SK-N-SH treated with all-trans-retinoic acid at 6 μM for 48 hours (cell line): ENCODE measurements around the gene MARCHF4.

ENCODE experiments used
- ATAC-seq: fragments of 200-7000 bp; cut with Tn5 transposase; 3 replicates; pipeline ENCODE4 v1.9.1; 2020; ENCODE audit warnings: mild to moderate bottlenecking, moderate library complexity
- ARNTL ChIP-seq: fragments of 450-650 bp; formaldehyde crosslinking; IDR thresholded peaks from 2 replicates; pipeline ENCODE4 v1.5.0; 2020; ENCODE audit warnings: low read depth, mild to moderate bottlenecking, moderate library complexity, borderline replicate concordance
- BACH2 ChIP-seq: fragments of 250-450 bp; sonication (Bioruptor Pico); IDR thresholded peaks from 2 replicates; pipeline ENCODE4 v1.9.0; 2021; ENCODE audit warnings: mild to moderate bottlenecking, borderline replicate concordance
- CREB5 ChIP-seq: fragments of 250-450 bp; sonication (Bioruptor Pico); IDR thresholded peaks from 2 replicates; pipeline ENCODE4 v1.5.1; 2020; ENCODE audit warnings: low read depth, mild to moderate bottlenecking, moderate library complexity
- CSDC2 ChIP-seq: fragments of 250-450 bp; sonication (Bioruptor Pico); IDR thresholded peaks from 2 replicates; pipeline ENCODE4 v1.5.0; 2020; ENCODE audit warnings: mild to moderate bottlenecking, moderate library complexity
- CSRNP3 ChIP-seq: fragments of 250-450 bp; sonication (Bioruptor Pico); IDR thresholded peaks from 2 replicates; pipeline ENCODE4 v1.5.1; 2021; ENCODE audit warnings: mild to moderate bottlenecking, moderate library complexity
- ESRRG ChIP-seq: fragments of 250-450 bp; sonication (Bioruptor Pico); IDR thresholded peaks from 2 replicates; pipeline ENCODE4 v1.6.1; 2021; ENCODE audit warnings: mild to moderate bottlenecking
- GLIS3 ChIP-seq: fragments of 250-450 bp; sonication (Bioruptor Pico); IDR thresholded peaks from 2 replicates; pipeline ENCODE4 v1.5.0; 2020; ENCODE audit warnings: mild to moderate bottlenecking, moderate library complexity
- ISL1 ChIP-seq: fragments of 250-450 bp; sonication (Bioruptor Pico); IDR thresholded peaks from 2 replicates; pipeline ENCODE4 v2.1.2; 2022; ENCODE audit warnings: mild to moderate bottlenecking, moderate library complexity
- OSR1 ChIP-seq: fragments of 250-450 bp; sonication (Bioruptor Pico); IDR thresholded peaks from 2 replicates; pipeline ENCODE4 v1.8.0; 2022; ENCODE audit warnings: moderate library complexity, mild to moderate bottlenecking, inconsistent platforms
- PATZ1 ChIP-seq: fragments of 250-450 bp; sonication (Bioruptor Pico); IDR thresholded peaks from 2 replicates; pipeline ENCODE4 v1.8.0; 2020; ENCODE audit warnings: mild to moderate bottlenecking, moderate library complexity, borderline replicate concordance
- PPARA ChIP-seq: fragments of 250-450 bp; sonication (Bioruptor Pico); IDR thresholded peaks from 2 replicates; pipeline ENCODE4 v1.5.0; 2020; ENCODE audit warnings: mild to moderate bottlenecking, borderline replicate concordance
- RARB ChIP-seq: fragments of 250-450 bp; sonication (Bioruptor Pico); IDR thresholded peaks from 2 replicates; pipeline ENCODE4 v1.8.0; 2021; ENCODE audit warnings: mild to moderate bottlenecking, moderate library complexity
- SNAI2 ChIP-seq: fragments of 250-450 bp; sonication (Bioruptor Pico); IDR thresholded peaks from 2 replicates; pipeline ENCODE4 v1.5.0; 2020; ENCODE audit warnings: mild to moderate bottlenecking, moderate library complexity
- TCF4 ChIP-seq: fragments of 250-450 bp; sonication (Bioruptor Pico); IDR thresholded peaks from 2 replicates; pipeline ENCODE4 v1.8.0; 2021; ENCODE audit warnings: mild to moderate bottlenecking, moderate library complexity, borderline replicate concordance
- TOX ChIP-seq: fragments of 250-450 bp; sonication (Bioruptor Pico); IDR thresholded peaks from 2 replicates; pipeline ENCODE4 v1.8.0; 2021; ENCODE audit warnings: mild to moderate bottlenecking, moderate library complexity, borderline replicate concordance
- TSHZ2 ChIP-seq: fragments of 250-450 bp; sonication (Bioruptor Pico); IDR thresholded peaks from 2 replicates; pipeline ENCODE4 v1.5.0; 2020; ENCODE audit warnings: mild to moderate bottlenecking, moderate library complexity
- ZC3H10 ChIP-seq: fragments of 250-450 bp; sonication (Bioruptor Pico); IDR thresholded peaks from 2 replicates; pipeline ENCODE4 v1.5.1; 2021; ENCODE audit warnings: mild to moderate bottlenecking, moderate library complexity
- ZFP3 ChIP-seq: fragments of 250-450 bp; sonication (Bioruptor Pico); IDR thresholded peaks from 2 replicates; pipeline ENCODE4 v1.5.0; 2020; ENCODE audit warnings: mild to moderate bottlenecking, moderate library complexity
- ZFP30 ChIP-seq: fragments of 450-650 bp; formaldehyde crosslinking; IDR thresholded peaks from 2 replicates; pipeline ENCODE4 v1.5.0; 2022; ENCODE audit warnings: mild to moderate bottlenecking, moderate library complexity
- ZNF565 ChIP-seq: fragments of 450-650 bp; formaldehyde crosslinking; conservative IDR thresholded peaks from 2 replicates; pipeline ENCODE4 v1.5.0; 2020; ENCODE audit warnings: low read depth, mild to moderate bottlenecking, moderate library complexity
- ZNF8 ChIP-seq: fragments of 450-650 bp; formaldehyde crosslinking; IDR thresholded peaks from 2 replicates; pipeline ENCODE4 v1.5.0; 2020; ENCODE audit warnings: mild to moderate bottlenecking, moderate library complexity
- TF ChIP-seq, protein P1 (sequence below): fragments of 250-450 bp; sonication (Bioruptor Pico); IDR thresholded peaks from 2 replicates; pipeline ENCODE4 v1.8.0; 2021; ENCODE audit warnings: low read depth, mild to moderate bottlenecking, moderate library complexity, borderline replicate concordance

The MARCHF4 gene

GRCh38 chr2:216348756-216349308 is 23.5 kb downstream of the MARCHF4 start:
- ATAC-seq: peak; percentile 24; the same call in 2 of the 3 replicates
- TF ChIP-seq TSHZ2 (CRISPR knock-in tag) (no peak), CSRNP3 (CRISPR knock-in tag) (no peak), ARNTL (CRISPR knock-in tag) (no peak), GLIS3 (CRISPR knock-in tag) (no peak), ZC3H10 (CRISPR knock-in tag) (no peak), ZNF565 (CRISPR knock-in tag) (no peak), PPARA (CRISPR knock-in tag) (no peak), TOX (CRISPR knock-in tag) (no peak), CREB5 (CRISPR knock-in tag) (no peak), ZFP30 (no peak), RARB (CRISPR knock-in tag) (no peak), ZFP3 (CRISPR knock-in tag) (no peak), ISL1 (no peak), PATZ1 (CRISPR knock-in tag) (no peak), CSDC2 (CRISPR knock-in tag) (no peak), TCF4 (CRISPR knock-in tag) (no peak), ZNF8 (CRISPR knock-in tag) (no peak), SNAI2 (CRISPR knock-in tag) (no peak), ESRRG (CRISPR knock-in tag) (no peak)
- TF ChIP-seq, protein P1, sequence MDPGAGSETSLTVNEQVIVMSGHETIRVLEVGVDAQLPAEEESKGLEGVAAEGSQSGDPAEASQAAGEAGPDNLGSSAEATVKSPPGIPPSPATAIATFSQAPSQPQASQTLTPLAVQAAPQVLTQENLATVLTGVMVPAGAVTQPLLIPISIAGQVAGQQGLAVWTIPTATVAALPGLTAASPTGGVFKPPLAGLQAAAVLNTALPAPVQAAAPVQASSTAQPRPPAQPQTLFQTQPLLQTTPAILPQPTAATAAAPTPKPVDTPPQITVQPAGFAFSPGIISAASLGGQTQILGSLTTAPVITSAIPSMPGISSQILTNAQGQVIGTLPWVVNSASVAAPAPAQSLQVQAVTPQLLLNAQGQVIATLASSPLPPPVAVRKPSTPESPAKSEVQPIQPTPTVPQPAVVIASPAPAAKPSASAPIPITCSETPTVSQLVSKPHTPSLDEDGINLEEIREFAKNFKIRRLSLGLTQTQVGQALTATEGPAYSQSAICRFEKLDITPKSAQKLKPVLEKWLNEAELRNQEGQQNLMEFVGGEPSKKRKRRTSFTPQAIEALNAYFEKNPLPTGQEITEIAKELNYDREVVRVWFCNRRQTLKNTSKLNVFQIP (CRISPR knock-in tag): no peak

DNA sequence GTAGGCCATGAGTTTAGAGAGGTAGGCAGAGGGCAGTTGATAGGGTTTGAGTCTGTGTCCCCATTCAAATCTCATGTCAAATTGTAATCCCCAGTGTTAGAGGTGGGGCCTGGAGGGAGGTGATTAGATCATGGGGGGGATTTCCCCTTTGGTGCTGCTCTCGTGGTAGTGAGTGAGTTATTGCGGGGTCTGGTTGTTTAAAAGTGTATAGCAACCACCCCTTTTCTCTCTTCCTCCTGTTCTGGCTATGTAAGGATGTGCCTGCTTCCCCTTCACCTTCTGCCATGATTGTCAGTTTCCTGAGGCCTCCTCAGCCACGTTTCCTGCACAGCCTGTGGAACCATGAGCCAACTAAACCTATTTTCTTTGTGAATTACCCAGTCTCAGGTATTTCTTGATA is 25.5 kb downstream of the MARCHF4 start:
- no peak for ATAC-seq
- TF ChIP-seq PATZ1 (CRISPR knock-in tag): no peak
- no peak for TF ChIP-seq ZFP3 (CRISPR knock-in tag)
- no peak for TF ChIP-seq ZC3H10 (CRISPR knock-in tag)
- no peak for TF ChIP-seq CSDC2 (CRISPR knock-in tag)
- no peak for TF ChIP-seq ISL1
- no peak for TF ChIP-seq BACH2
- no peak for TF ChIP-seq ARNTL (CRISPR knock-in tag)
- TF ChIP-seq ZFP30: no peak
- TF ChIP-seq, protein P1 (CRISPR knock-in tag): no peak
- no peak for TF ChIP-seq PPARA (CRISPR knock-in tag)
- no peak for TF ChIP-seq OSR1
- no peak for TF ChIP-seq ZNF565 (CRISPR knock-in tag)
- TF ChIP-seq CREB5 (CRISPR knock-in tag): no peak
- no peak for TF ChIP-seq GLIS3 (CRISPR knock-in tag)
- no peak for TF ChIP-seq TCF4 (CRISPR knock-in tag)
- TF ChIP-seq RARB (CRISPR knock-in tag): no peak
- TF ChIP-seq ZNF8 (CRISPR knock-in tag): no peak
